Measurements from ENCODE around the gene MUC13.

DNA sequence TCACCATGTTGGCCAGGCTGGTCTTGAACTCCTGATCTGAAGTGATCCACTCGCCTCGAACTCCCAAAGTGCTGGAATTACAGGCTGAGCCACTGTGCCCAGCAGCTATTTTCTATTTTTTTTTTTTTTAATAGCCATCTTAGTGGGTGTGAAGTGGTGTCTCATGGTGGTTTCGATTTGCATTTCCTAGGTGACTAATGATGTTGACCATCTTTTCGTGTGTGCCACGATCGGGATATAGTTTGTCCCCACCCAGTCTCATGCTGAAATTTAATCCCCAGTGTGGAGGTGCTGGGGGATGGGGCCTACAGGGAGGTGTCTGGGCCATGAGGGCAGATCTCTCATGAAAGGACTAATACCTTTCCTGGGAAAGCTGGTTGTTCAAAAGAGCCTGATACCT, 41.8 kb upstream of the MUC13 start:
- TF ChIP-seq, protein P1, sequence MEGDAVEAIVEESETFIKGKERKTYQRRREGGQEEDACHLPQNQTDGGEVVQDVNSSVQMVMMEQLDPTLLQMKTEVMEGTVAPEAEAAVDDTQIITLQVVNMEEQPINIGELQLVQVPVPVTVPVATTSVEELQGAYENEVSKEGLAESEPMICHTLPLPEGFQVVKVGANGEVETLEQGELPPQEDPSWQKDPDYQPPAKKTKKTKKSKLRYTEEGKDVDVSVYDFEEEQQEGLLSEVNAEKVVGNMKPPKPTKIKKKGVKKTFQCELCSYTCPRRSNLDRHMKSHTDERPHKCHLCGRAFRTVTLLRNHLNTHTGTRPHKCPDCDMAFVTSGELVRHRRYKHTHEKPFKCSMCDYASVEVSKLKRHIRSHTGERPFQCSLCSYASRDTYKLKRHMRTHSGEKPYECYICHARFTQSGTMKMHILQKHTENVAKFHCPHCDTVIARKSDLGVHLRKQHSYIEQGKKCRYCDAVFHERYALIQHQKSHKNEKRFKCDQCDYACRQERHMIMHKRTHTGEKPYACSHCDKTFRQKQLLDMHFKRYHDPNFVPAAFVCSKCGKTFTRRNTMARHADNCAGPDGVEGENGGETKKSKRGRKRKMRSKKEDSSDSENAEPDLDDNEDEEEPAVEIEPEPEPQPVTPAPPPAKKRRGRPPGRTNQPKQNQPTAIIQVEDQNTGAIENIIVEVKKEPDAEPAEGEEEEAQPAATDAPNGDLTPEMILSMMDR (conservative IDR thresholded peaks at IDR 0.05; ENCODE audit: low read depth, low read length) = no peak
- TF ChIP-seq EZH2 (IDR thresholded peaks at IDR 0.05; ENCODE audit: borderline replicate concordance, low read depth, low read length, poor library complexity, severe bottlenecking) = no peak
